ENCODE results near the gene UBE2D1. TPM values are rescaled to one million over a fixed set of nuclear protein-coding genes. Genes with fewer than 3 reads are reported as not detected.
A peak's percentile ranks its signal among the peaks of the same experiment; 100 is the strongest.

Gene UBE2D1
- total RNA-seq, 2 donors from 2014 or later = 9.8 to 11.4 TPM

DNA sequence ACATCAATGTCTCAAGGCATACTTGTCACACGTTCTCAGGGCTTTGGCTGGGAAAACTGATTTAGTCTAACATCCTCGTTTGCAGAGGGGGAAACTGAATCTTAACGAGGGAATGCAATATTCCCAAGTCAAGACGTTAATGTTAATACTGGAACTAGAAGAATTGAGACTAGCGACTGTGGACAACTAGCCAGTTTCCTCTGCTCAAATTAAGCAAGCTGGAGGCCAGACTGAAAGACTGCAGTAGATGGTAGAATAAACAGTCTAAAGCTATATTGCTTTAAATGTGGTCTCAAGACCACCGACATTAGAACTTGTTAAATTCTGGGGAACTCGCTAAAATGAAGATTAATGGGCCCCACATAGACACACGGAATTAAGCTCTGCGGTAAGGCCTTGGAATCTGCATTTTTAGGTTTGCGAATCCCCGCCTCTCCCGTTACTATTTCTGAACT, 49.8 kb downstream of the UBE2D1 start:
- no peaks in the 10 kb centered on the region for H3K4me1 ChIP-seq (replicated peaks)
- intact Hi-C loops (cut with DNase I) = loop anchor here (10.0 kb wide), 1 partner anchor 50 kb away; the partner anchor contains the start of gene UBE2D1
- TF ChIP-seq POLR2A (IDR thresholded peaks at IDR 0.05) = no peak
- TF ChIP-seq, protein P1, sequence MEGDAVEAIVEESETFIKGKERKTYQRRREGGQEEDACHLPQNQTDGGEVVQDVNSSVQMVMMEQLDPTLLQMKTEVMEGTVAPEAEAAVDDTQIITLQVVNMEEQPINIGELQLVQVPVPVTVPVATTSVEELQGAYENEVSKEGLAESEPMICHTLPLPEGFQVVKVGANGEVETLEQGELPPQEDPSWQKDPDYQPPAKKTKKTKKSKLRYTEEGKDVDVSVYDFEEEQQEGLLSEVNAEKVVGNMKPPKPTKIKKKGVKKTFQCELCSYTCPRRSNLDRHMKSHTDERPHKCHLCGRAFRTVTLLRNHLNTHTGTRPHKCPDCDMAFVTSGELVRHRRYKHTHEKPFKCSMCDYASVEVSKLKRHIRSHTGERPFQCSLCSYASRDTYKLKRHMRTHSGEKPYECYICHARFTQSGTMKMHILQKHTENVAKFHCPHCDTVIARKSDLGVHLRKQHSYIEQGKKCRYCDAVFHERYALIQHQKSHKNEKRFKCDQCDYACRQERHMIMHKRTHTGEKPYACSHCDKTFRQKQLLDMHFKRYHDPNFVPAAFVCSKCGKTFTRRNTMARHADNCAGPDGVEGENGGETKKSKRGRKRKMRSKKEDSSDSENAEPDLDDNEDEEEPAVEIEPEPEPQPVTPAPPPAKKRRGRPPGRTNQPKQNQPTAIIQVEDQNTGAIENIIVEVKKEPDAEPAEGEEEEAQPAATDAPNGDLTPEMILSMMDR (IDR thresholded peaks at IDR 0.05) = peak in 1 of 4 experiments; percentile 6
- H3K36me3 ChIP-seq = no peaks in the 10 kb centered on the region
- H3K27ac ChIP-seq = peak overlapping the region; percentile 88 to 93
- peak overlapping the region; percentile 58 to 72 for H3K4me3 ChIP-seq
- no peaks in the 10 kb centered on the region for H3K27me3 ChIP-seq (replicated peaks; ENCODE audit: insufficient read depth)
- DNase-seq (ENCODE audit: low spot score) = no peak
- WGBS = under 1% methylated on average over 12 of the region's 12 CpGs
- H3K9me3 ChIP-seq = no peaks in the 10 kb centered on the region

GRCh38 chr10:58384999-58385783, 50.4 kb downstream of the UBE2D1 start, which contains the start of gene TFAM:
Gene TFAM, plus strand, starts transcription at chr10:58385410. Its CDS starts 138 bp downstream, at chr10:58385548.
- H3K27ac ChIP-seq = peak within 1 kb of the TSS; percentile 88 to 93
- no peaks in the 10 kb centered on the region for H3K9me3 ChIP-seq
- peak; percentile 89 for DNase-seq (ENCODE audit: low spot score)
- H3K4me1 ChIP-seq (replicated peaks) = no peaks in the 10 kb centered on the region
- intact Hi-C loops (cut with DNase I) = loop anchor here (10.0 kb wide), 1 partner anchor 50 kb away; the partner anchor contains the start of gene UBE2D1
- 0% methylated on average over 25 of the region's 65 CpGs for WGBS
- peak; percentile 86 for TF ChIP-seq POLR2AphosphoS5 (IDR thresholded peaks at IDR 0.05)
- TF ChIP-seq, protein P1 (IDR thresholded peaks at IDR 0.05) = peak; percentile 5 to 52 (median 44)
- peak; percentile 68 for TF ChIP-seq POLR2A (IDR thresholded peaks at IDR 0.05)
- no peaks in the 10 kb centered on the region for H3K27me3 ChIP-seq (replicated peaks; ENCODE audit: insufficient read depth)
- H3K36me3 ChIP-seq = no peaks in the 10 kb centered on the region
- peak within 1 kb of the TSS; percentile 58 to 72 for H3K4me3 ChIP-seq

- intact Hi-C loops (cut with DNase I) = loop anchor here (10.0 kb wide), 1 partner anchor 51 kb away; the partner anchor contains the start of gene UBE2D1
- under 1% methylated on average over 15 of the region's 15 CpGs for WGBS
- Histone ChIP-seq H3K9me3 (no peaks in the 10 kb centered on the region), H3K4me1 (replicated peaks) (no peaks in the 10 kb centered on the region), H3K27ac (peak overlapping the region; percentile 88 to 93), H3K27me3 (replicated peaks; ENCODE audit: insufficient read depth) (no peaks in the 10 kb centered on the region), H3K36me3 (no peaks in the 10 kb centered on the region), H3K4me3 (peak overlapping the region; percentile 58 to 72)
- peak; percentile 8 for DNase-seq (ENCODE audit: low spot score)
- no peak for TF ChIP-seq POLR2AphosphoS5 (IDR thresholded peaks at IDR 0.05)
- TF ChIP-seq POLR2A (IDR thresholded peaks at IDR 0.05) = no peak
- TF ChIP-seq, protein P1 (IDR thresholded peaks at IDR 0.05) = no peak
Measured at GRCh38 chr10:58385784-58386112, 50.9 kb downstream of the UBE2D1 start.

DNA sequence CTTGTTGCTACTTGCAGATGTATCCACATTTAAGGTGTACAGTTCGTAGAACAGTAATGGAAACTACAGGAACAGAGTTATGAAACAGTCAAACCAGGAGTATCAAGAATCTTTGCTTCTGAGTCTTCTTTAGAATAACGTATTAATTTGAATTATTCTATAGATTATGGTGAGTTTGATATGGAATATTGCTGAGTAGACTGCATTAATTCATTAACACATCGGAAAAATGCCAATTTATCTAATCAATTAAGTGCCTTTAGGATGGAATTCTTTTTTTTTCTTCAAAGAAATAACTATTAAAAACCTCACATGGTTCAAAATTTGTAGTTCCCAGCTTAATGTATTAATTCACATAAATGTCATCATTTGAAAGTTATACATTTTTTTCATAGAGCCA, 54.2 kb downstream of the UBE2D1 start:
- Histone ChIP-seq H3K27me3 (replicated peaks; ENCODE audit: insufficient read depth) (no peaks in the 10 kb centered on the region), H3K27ac (no peak overlapping the region), H3K4me3 (no peak overlapping the region), H3K4me1 (replicated peaks) (no peaks in the 10 kb centered on the region), H3K36me3 (no peaks in the 10 kb centered on the region), H3K9me3 (no peaks in the 10 kb centered on the region)
- intact Hi-C loops (cut with DNase I) = loop anchor here (10.0 kb wide), 1 partner anchor 54 kb away; the partner anchor contains the start of gene UBE2D1
- 93% methylated on average over 3 of the region's 3 CpGs for WGBS
- TF ChIP-seq, protein P1 (IDR thresholded peaks at IDR 0.05) = no peak
- TF ChIP-seq POLR2AphosphoS5 (IDR thresholded peaks at IDR 0.05) = no peak
- TF ChIP-seq POLR2A (IDR thresholded peaks at IDR 0.05) = no peak
- no peak for DNase-seq (ENCODE audit: low spot score)

All from prostate gland (tissue), 2 donors.